SK-N-SH (cell line): ENCODE measurements around the gene MAP2K7. TPM values are rescaled to one million over a fixed set of nuclear protein-coding genes. Genes with fewer than 3 reads are reported as not detected.

ENCODE experiments used
- CTCF ChIA-PET: fragments of 300-600, 350-600 bp; formaldehyde crosslinking; extraction: SDS; loops from one replicate; lab custom pipeline; 2021; lab: Yijun Ruan, JAX
- POLR2A ChIA-PET: fragments of 350-600 bp; sonication (Branson Sonifier 250); formaldehyde crosslinking; extraction: SDS; loops from one replicate; lab custom pipeline; 2020; ENCODE audit warnings: antibody characterized with exemption, inconsistent platforms; lab: Yijun Ruan, JAX
- DNase-seq: peaks from one replicate; pipeline ENCODE4 v3.0.0; 2012
- H2AFZ ChIP-seq: fragments of 200-600 bp; sonication (generic); 2 replicates; pipeline ENCODE4 v1.8.1; 2016; ENCODE audit warnings: antibody characterized with exemption, mild to moderate bottlenecking, low read depth
- H3F3A ChIP-seq: fragments of 200-600 bp; sonication (generic); replicated peaks from 2 replicates; pipeline ENCODE3; 2016; ENCODE audit warnings: antibody characterized with exemption, mild to moderate bottlenecking; ENCODE audit not compliant: insufficient read depth
- H3K27ac ChIP-seq, 2 experiments: fragments of 200-500 bp in 1 of 2; fragments of 200-600 bp in 1 of 2; sonication (Bioruptor generic) in 1 of 2; sonication (generic), shearing (Covaris generic) in 1 of 2; 2 replicates each; pipeline versions ENCODE4 v1.5.1 to v1.6.1; 2014 to 2016; ENCODE audit warnings: low read depth in 2 of 2, inconsistent platforms in 1 of 2, low read length in 1 of 2, mild to moderate bottlenecking in 1 of 2, mixed read lengths in 1 of 2
- H3K27me3 ChIP-seq: fragments of 200-600 bp; sonication (generic), shearing (Covaris generic); 2 replicates; pipeline ENCODE4 v1.6.1; 2016; ENCODE audit warnings: mixed run types; ENCODE audit not compliant: insufficient read depth
- H3K36me3 ChIP-seq, 2 experiments: fragments of 200-500 bp in 1 of 2; fragments of 200-600 bp in 1 of 2; sonication (Bioruptor generic) in 1 of 2; sonication (generic) in 1 of 2; replicated peaks in 1 of 2; 2 replicates each; pipeline versions ENCODE3 to v1.5.1; 2014 to 2016; ENCODE audit warnings: low read length in 1 of 2, mild to moderate bottlenecking in 1 of 2; ENCODE audit not compliant: insufficient read depth in 2 of 2, control insufficient read depth in 1 of 2
- H3K4me1 ChIP-seq, 2 experiments: fragments of 200-500 bp in 1 of 2; fragments of 200-600 bp in 1 of 2; sonication (Bioruptor generic) in 1 of 2; sonication (generic), shearing (Covaris generic) in 1 of 2; 2 replicates each; pipeline versions ENCODE4 v1.5.1 to v1.6.1; 2014 to 2016; ENCODE audit warnings: low read depth in 1 of 2, low read length in 1 of 2, mixed run types in 1 of 2; ENCODE audit not compliant: insufficient read depth in 2 of 2, control insufficient read depth in 1 of 2
- H3K4me2 ChIP-seq: fragments of 200-600 bp; sonication (generic), shearing (Covaris generic); 2 replicates; pipeline ENCODE4 v1.6.1; 2017; ENCODE audit warnings: mixed run types
- H3K4me3 ChIP-seq, 2 experiments: fragments of 200-500 bp in 1 of 2; fragments of 200-600 bp in 1 of 2; sonication (Bioruptor generic) in 1 of 2; sonication (generic), shearing (Covaris generic) in 1 of 2; 2 replicates each; pipeline versions ENCODE4 v1.5.1 to v1.8.1; 2014 to 2016; ENCODE audit warnings: low read depth in 2 of 2, inconsistent platforms in 1 of 2, low read length in 1 of 2, mild to moderate bottlenecking in 1 of 2, mixed read lengths in 1 of 2, moderate library complexity in 1 of 2
- H3K79me2 ChIP-seq: fragments of 200-600 bp; sonication (generic); 2 replicates; pipeline ENCODE4 v1.8.1; 2017; ENCODE audit warnings: mild to moderate bottlenecking; ENCODE audit not compliant: insufficient read depth
- H3K9ac ChIP-seq: fragments of 200-600 bp; sonication (generic); 2 replicates; pipeline ENCODE4 v1.6.1; 2017; ENCODE audit warnings: mixed run types
- H3K9me2 ChIP-seq: fragments of 200-600 bp; sonication (generic); 2 replicates; pipeline ENCODE4 v1.6.1; 2017; ENCODE audit warnings: mixed run types
- H3K9me3 ChIP-seq: fragments of 200-600 bp; sonication (generic); 2 replicates; pipeline ENCODE4 v1.6.1; 2017; ENCODE audit warnings: mixed run types, mild to moderate bottlenecking, moderate library complexity
- H4K20me1 ChIP-seq: fragments of 200-600 bp; sonication (generic); 2 replicates; pipeline ENCODE4 v1.6.1; 2017; ENCODE audit warnings: mild to moderate bottlenecking, mixed run types; ENCODE audit not compliant: insufficient read depth
- CHD2 ChIP-seq: fragments of 150-350 bp; IDR thresholded peaks from 2 replicates; pipeline ENCODE4 v1.6.1; 2018; ENCODE audit warnings: low read length; ENCODE audit not compliant: partially characterized antibody
- EP300 ChIP-seq, 2 experiments: IDR thresholded peaks; 2 replicates each; pipeline versions ENCODE4 v1.4.0 to v1.6.1; 2012; ENCODE audit warnings: borderline replicate concordance in 1 of 2, low read depth in 1 of 2, low read length in 1 of 2
- EZH2phosphoT487 ChIP-seq: fragments of 200-600 bp; sonication (generic); IDR thresholded peaks from 2 replicates; pipeline ENCODE4 v1.6.1; 2017; ENCODE audit warnings: low read depth, mixed run types, mild to moderate bottlenecking, antibody characterized with exemption, moderate library complexity, borderline replicate concordance
- FOSL2 ChIP-seq: IDR thresholded peaks from 2 replicates; pipeline ENCODE4 v1.4.0; 2012; ENCODE audit warnings: low read depth, mild to moderate bottlenecking, moderate library complexity, borderline replicate concordance
- FOXJ3 ChIP-seq: sonication (generic); formaldehyde crosslinking; IDR thresholded peaks from 2 replicates; pipeline ENCODE4 v1.5.1; 2020; ENCODE audit warnings: mild to moderate bottlenecking, missing genetic modification reagents
- GATA2 ChIP-seq: sonication (generic); formaldehyde crosslinking; IDR thresholded peaks from 2 replicates; pipeline ENCODE4 v1.5.0; 2020; ENCODE audit warnings: mild to moderate bottlenecking, missing genetic modification reagents
- JUND ChIP-seq: IDR thresholded peaks from 2 replicates; pipeline ENCODE4 v1.4.0; 2012
- MEF2A ChIP-seq: IDR thresholded peaks from 2 replicates; pipeline ENCODE4 v1.4.0; 2012; ENCODE audit warnings: low read depth, borderline replicate concordance
- MXI1 ChIP-seq: IDR thresholded peaks from 2 replicates; pipeline ENCODE4 v1.6.1; 2012; ENCODE audit warnings: mild to moderate bottlenecking, low read depth, low read length, improper control_type of control experiment
- NRF1 ChIP-seq: IDR thresholded peaks from 2 replicates; pipeline ENCODE4 v1.6.1; 2012; ENCODE audit warnings: low read depth, mild to moderate bottlenecking, low read length
- POLR2AphosphoS5 ChIP-seq: IDR thresholded peaks from 2 replicates; pipeline ENCODE4 v1.6.1; 2012; ENCODE audit warnings: low read depth, low read length
- RAD21 ChIP-seq: IDR thresholded peaks from 2 replicates; pipeline ENCODE4 v1.6.1; 2012; ENCODE audit warnings: mild to moderate bottlenecking, low read length
- RCOR1 ChIP-seq: fragments of 150-350 bp; IDR thresholded peaks from 2 replicates; pipeline ENCODE4 v1.6.1; 2017; ENCODE audit warnings: antibody characterized with exemption, low read length
- RFX5 ChIP-seq: IDR thresholded peaks from 2 replicates; pipeline ENCODE4 v1.6.1; 2012; ENCODE audit warnings: mild to moderate bottlenecking, improper control_type of control experiment, low read length
- RXRA ChIP-seq: IDR thresholded peaks from 2 replicates; pipeline ENCODE4 v1.4.0; 2012; ENCODE audit warnings: low read depth, mild to moderate bottlenecking, borderline replicate concordance
- SIN3A ChIP-seq: IDR thresholded peaks from 2 replicates; pipeline ENCODE4 v1.6.1; 2012; ENCODE audit warnings: low read depth, mild to moderate bottlenecking, low read length, moderate library complexity, borderline replicate concordance
- SMC3 ChIP-seq: IDR thresholded peaks from 2 replicates; pipeline ENCODE4 v1.6.1; 2012; ENCODE audit warnings: low read depth, low read length, improper control_type of control experiment
- TAF1 ChIP-seq: IDR thresholded peaks from 2 replicates; pipeline ENCODE4 v1.6.1; 2012; ENCODE audit warnings: low read depth, mild to moderate bottlenecking, low read length, moderate library complexity, borderline replicate concordance
- TCF12 ChIP-seq: IDR thresholded peaks from 2 replicates; pipeline ENCODE4 v1.4.0; 2012
- TEAD4 ChIP-seq: IDR thresholded peaks from 2 replicates; pipeline ENCODE4 v1.4.0; 2012; ENCODE audit warnings: mild to moderate bottlenecking, borderline replicate concordance; ENCODE audit not compliant: insufficient read depth
- USF2 ChIP-seq: fragments of 150-350 bp; IDR thresholded peaks from 2 replicates; pipeline ENCODE4 v1.6.1; 2017; ENCODE audit warnings: antibody characterized with exemption, low read length, low read depth, borderline replicate concordance
- YY1 ChIP-seq: IDR thresholded peaks from 2 replicates; pipeline ENCODE4 v1.4.0; 2012; ENCODE audit warnings: low read depth, mild to moderate bottlenecking
- WGBS: methylation state at CpG from one replicate; pipeline ENCODE4 v1.1.6; 2017; ENCODE audit warnings: low lambda C conversion rate; 5-methylcytosine and 5-hydroxymethylcytosine counted together
- polyA plus RNA-seq, 3 experiments: library from polyadenylated mRNA; depleted of rRNA; stranded (reverse); fragments of >200 nt; gene quantifications; 2 replicates each; pipeline ENCODE4 v1.2.3, GENCODE V29; 2012
- TF ChIP-seq, protein P1 (sequence below): IDR thresholded peaks from 2 replicates; pipeline ENCODE4 v1.4.0; 2012; ENCODE audit warnings: low read depth, borderline replicate concordance
- TF ChIP-seq, protein P2 (sequence below): IDR thresholded peaks from 2 replicates; pipeline ENCODE4; 2012
- TF ChIP-seq, protein P3 (sequence below): fragments of 150-350 bp; IDR thresholded peaks from 2 replicates; pipeline ENCODE4 v1.6.1; 2016; ENCODE audit warnings: mild to moderate bottlenecking, low read depth, low read length
- TF ChIP-seq, protein P4 (sequence below): fragments of 200-600 bp; sonication (generic); IDR thresholded peaks from 2 replicates; pipeline ENCODE4 v1.6.1; 2017; ENCODE audit warnings: antibody characterized with exemption, mild to moderate bottlenecking, moderate library complexity

Gene MAP2K7
- polyA plus RNA-seq, 1 of the 3 experiments (the other 2 are of a cell fraction), result 13.0 TPM

GRCh38 chr19:7925171-7925851 is 21.6 kb downstream of the MAP2K7 start:
- CTCF ChIA-PET, result interaction anchor here (1.7 kb wide), 1 partner anchor 72 kb away, joined by 12 read pairs; no protein-coding TSS in a partner anchor
- WGBS, result no CpG with 5 or more reads among the region's 98 CpGs
- Histone ChIP-seq H4K20me1 (peaks cover 36% of the 10 kb centered on the region), H3K27ac (peak overlapping the region in 1 of 2 experiments; percentile 81; a peak in 2 of 4 replicates), H3K79me2 (peaks cover 24% of the 10 kb centered on the region; the same call in 1 of the 2 replicates), H3K4me3 (peak overlapping the region; percentile 64 to 72), H3K4me1 (peaks cover 43 to 63% of the 10 kb centered on the region in 2 experiments), H2AFZ (no peak overlapping the region), H3K9me2 (no peaks in the 10 kb centered on the region), H3K36me3 (peaks cover 4 to 23% of the 10 kb centered on the region in 2 experiments), H3F3A (peaks cover 29% of the 10 kb centered on the region), H3K27me3 (no peaks in the 10 kb centered on the region), H3K4me2 (peak overlapping the region; percentile 74; the same call in 1 of the 2 replicates), H3K9me3 (no peaks in the 10 kb centered on the region), H3K9ac (peak overlapping the region; percentile 63; the same call in 1 of the 2 replicates)
- POLR2A ChIA-PET, result no interaction called here
- peak; percentile 94 for DNase-seq
- TF ChIP-seq TAF1 (no peak), MEF2A (no peak), EZH2phosphoT487 (no peak), RFX5 (no peak), NRF1 (peak; percentile 70), RAD21 (peak; percentile 54), FOXJ3 (CRISPR knock-in tag) (no peak), SMC3 (peak; percentile 57), FOSL2 (no peak), TEAD4 (no peak), RCOR1 (no peak), CHD2 (no peak), GATA2 (CRISPR knock-in tag) (no peak), MXI1 (peak; percentile 68), RXRA (no peak), POLR2AphosphoS5 (0 out of 2 replicates have a peak, but pooled peaks have one; percentile 27), USF2 (no peak), TCF12 (no peak), JUND (no peak), EP300 (IDR thresholded peaks at IDR 0.05; ENCODE audit: borderline replicate concordance in 1 of 2, low read depth in 1 of 2, low read length in 1 of 2) (no peak), YY1 (no peak), SIN3A (0 out of 2 replicates have a peak, but pooled peaks have one; percentile 27)
- TF ChIP-seq, protein P1, sequence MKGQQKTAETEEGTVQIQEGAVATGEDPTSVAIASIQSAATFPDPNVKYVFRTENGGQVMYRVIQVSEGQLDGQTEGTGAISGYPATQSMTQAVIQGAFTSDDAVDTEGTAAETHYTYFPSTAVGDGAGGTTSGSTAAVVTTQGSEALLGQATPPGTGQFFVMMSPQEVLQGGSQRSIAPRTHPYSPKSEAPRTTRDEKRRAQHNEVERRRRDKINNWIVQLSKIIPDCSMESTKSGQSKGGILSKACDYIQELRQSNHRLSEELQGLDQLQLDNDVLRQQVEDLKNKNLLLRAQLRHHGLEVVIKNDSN, result no peak
- TF ChIP-seq, protein P2, sequence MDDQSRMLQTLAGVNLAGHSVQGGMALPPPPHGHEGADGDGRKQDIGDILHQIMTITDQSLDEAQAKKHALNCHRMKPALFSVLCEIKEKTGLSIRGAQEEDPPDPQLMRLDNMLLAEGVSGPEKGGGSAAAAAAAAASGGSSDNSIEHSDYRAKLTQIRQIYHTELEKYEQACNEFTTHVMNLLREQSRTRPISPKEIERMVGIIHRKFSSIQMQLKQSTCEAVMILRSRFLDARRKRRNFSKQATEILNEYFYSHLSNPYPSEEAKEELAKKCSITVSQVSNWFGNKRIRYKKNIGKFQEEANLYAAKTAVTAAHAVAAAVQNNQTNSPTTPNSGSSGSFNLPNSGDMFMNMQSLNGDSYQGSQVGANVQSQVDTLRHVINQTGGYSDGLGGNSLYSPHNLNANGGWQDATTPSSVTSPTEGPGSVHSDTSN, result no peak
- TF ChIP-seq, protein P3, sequence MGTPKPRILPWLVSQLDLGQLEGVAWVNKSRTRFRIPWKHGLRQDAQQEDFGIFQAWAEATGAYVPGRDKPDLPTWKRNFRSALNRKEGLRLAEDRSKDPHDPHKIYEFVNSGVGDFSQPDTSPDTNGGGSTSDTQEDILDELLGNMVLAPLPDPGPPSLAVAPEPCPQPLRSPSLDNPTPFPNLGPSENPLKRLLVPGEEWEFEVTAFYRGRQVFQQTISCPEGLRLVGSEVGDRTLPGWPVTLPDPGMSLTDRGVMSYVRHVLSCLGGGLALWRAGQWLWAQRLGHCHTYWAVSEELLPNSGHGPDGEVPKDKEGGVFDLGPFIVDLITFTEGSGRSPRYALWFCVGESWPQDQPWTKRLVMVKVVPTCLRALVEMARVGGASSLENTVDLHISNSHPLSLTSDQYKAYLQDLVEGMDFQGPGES, result no peak
- TF ChIP-seq, protein P4, sequence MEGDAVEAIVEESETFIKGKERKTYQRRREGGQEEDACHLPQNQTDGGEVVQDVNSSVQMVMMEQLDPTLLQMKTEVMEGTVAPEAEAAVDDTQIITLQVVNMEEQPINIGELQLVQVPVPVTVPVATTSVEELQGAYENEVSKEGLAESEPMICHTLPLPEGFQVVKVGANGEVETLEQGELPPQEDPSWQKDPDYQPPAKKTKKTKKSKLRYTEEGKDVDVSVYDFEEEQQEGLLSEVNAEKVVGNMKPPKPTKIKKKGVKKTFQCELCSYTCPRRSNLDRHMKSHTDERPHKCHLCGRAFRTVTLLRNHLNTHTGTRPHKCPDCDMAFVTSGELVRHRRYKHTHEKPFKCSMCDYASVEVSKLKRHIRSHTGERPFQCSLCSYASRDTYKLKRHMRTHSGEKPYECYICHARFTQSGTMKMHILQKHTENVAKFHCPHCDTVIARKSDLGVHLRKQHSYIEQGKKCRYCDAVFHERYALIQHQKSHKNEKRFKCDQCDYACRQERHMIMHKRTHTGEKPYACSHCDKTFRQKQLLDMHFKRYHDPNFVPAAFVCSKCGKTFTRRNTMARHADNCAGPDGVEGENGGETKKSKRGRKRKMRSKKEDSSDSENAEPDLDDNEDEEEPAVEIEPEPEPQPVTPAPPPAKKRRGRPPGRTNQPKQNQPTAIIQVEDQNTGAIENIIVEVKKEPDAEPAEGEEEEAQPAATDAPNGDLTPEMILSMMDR, result peak; percentile 83
